Esophagus muscularis mucosa (tissue), 4 donors: ENCODE measurements around the gene TMEM94. TPM values are rescaled to one million over a fixed set of nuclear protein-coding genes. Genes with fewer than 3 reads are reported as not detected.
"Not testable (repeated sequence)": the region's sequence is repeated elsewhere in the genome, so short reads cannot be mapped to it uniquely, and the experiment has no call there.

Experiments
- DNase-seq: peaks from one replicate; pipeline ENCODE4 v3.0.0-alpha.2; 2017; ENCODE audit errors: extremely low spot score
- H3K27ac ChIP-seq, 4 donors: fragments of 200-600 bp; sonication (generic); replicated peaks in 1 of 4; 1 replicate in 3 of 4; 2 replicates in 1 of 4; pipeline ENCODE4 v1.5.1; 2016 to 2019; ENCODE audit warnings: mild to moderate bottlenecking in 1 of 4
- H3K27me3 ChIP-seq, 4 donors: fragments of 200-600 bp; sonication (generic); one replicate each; pipeline versions ENCODE4 v1.5.1 to v1.6.0; 2016 to 2019
- H3K36me3 ChIP-seq, 4 donors: fragments of 200-600 bp; sonication (generic); one replicate each; pipeline ENCODE4 v1.5.1; 2016 to 2019
- H3K4me1 ChIP-seq, 4 donors: fragments of 200-600 bp; sonication (generic); one replicate each; pipeline ENCODE4 v1.5.1; 2016 to 2019
- H3K4me3 ChIP-seq, 4 donors: fragments of 200-600 bp; sonication (generic); 1 replicate in 2 of 4; 2 replicates in 2 of 4; pipeline ENCODE4 v1.5.1; 2016 to 2019; ENCODE audit warnings: mild to moderate bottlenecking in 4 of 4, moderate library complexity in 1 of 4
- H3K9me3 ChIP-seq, 4 donors: fragments of 200-600 bp; sonication (generic); 1 replicate in 3 of 4; 2 replicates in 1 of 4; pipeline ENCODE4 v1.5.1; 2016 to 2019
- EP300 ChIP-seq: sonication (generic); formaldehyde crosslinking; IDR thresholded peaks from one replicate; pipeline ENCODE4 v1.6.1; 2017; ENCODE audit warnings: antibody characterized with exemption
- POLR2A ChIP-seq: fragments of 450-650 bp; IDR thresholded peaks from one replicate; pipeline ENCODE4 v1.6.1; 2017; ENCODE audit warnings: antibody characterized with exemption, moderate library complexity, mild to moderate bottlenecking, low read depth
- POLR2AphosphoS5 ChIP-seq, 2 donors: sonication (generic); formaldehyde crosslinking; IDR thresholded peaks; one replicate each; pipeline ENCODE4 v1.6.1; 2017; ENCODE audit warnings: antibody characterized with exemption in 2 of 2
- WGBS: methylation state at CpG from one replicate; pipeline ENCODE4 v1.1.5; 2018; 5-methylcytosine and 5-hydroxymethylcytosine counted together
- intact Hi-C: fragments of 100-400 bp; cut with DNase I; formaldehyde crosslinking; loops from one replicate; pipeline ENCODE4 v1.15.1; 2023
- total RNA-seq, 4 donors: library from RNA; depleted of rRNA; stranded (reverse); fragments of >200 nt; gene quantifications; one replicate each; pipeline versions ENCODE4 v1.1.0 to v1.2.1, GENCODE V29; 2016
- TF ChIP-seq, protein P1 (sequence below), 3 experiments: fragments of 200-600 bp in 2 of 3; fragments of 450-650 bp in 1 of 3; sonication (generic) in 2 of 3; IDR thresholded peaks; one replicate each; pipeline ENCODE4 v1.5.1; 2017 to 2019; ENCODE audit warnings: antibody characterized with exemption in 3 of 3, mild to moderate bottlenecking in 2 of 3, moderate library complexity in 1 of 3

Gene TMEM94
- total RNA-seq, 4 donors from 2014 or later, result 35.3 to 71.4 (median 46.3) TPM

DNA sequence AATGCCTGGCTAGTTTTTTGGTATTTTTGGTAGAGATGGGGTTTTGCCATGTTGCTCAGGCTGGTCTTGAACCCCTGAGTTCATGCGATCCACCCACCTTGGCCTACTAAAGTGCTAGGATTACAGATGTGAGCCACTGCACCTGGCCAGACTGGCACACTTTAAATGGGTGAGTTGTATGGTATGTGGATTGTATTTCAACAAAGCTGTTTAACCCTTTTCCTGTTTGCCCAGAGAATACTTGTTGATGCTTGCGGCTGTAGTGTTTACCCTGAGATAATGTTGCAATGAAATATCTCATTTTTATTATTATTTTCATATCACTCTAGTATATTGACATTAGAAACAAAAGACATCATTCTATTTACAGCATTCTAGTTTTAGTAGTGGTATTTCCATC lies 17.1 kb upstream of the TMEM94 start:
- H3K27ac ChIP-seq, result no peak overlapping the region
- H3K36me3 ChIP-seq, result no peaks in the 10 kb centered on the region
- intact Hi-C loops, result no loop called here
- H3K27me3 ChIP-seq, result no peaks in the 10 kb centered on the region
- TF ChIP-seq POLR2AphosphoS5 (IDR thresholded peaks at IDR 0.05) (no peak), EP300 (no peak)
- no peaks in the 10 kb centered on the region for H3K9me3 ChIP-seq
- 95% methylated on average over 2 of the region's 2 CpGs for WGBS
- no peak overlapping the region for H3K4me3 ChIP-seq
- H3K4me1 ChIP-seq, result peaks cover 18 to 37% (median 22%) of the 10 kb centered on the region in 4 donors
- DNase-seq, result no peak

DNA sequence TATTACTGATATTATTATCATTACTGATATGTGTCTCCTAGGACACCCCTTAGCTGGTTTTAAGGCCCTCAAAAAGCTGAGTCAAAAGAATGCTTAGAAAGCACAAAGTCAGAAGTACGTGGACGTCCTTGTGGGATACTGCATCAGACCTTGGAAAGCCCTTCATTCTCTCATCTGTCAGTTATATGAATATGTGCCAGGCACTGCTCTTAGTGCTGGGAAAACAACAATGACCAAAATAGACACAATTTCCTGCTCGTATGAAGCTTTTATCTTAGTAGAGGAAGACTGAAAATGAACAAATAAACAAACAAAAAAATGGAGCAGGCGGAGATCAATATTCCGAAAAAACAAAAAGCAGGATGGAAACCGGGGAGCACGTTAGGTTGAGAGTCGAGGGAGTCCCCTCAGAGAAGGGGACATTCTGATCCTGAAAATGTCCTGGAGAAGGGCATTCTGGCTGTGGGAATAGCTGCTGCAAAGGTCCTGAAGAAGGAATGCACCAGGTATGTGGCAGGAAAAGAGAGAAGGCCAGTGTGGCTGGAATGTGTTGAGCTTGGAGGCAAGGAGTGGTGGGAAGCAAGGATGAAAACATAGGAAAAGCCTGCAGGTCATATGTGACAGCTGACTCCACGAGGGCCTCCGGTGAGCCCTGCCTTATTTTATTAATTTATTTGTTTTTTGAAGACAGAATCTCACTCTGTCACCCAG lies 15.5 kb upstream of the TMEM94 start:
- no peak for DNase-seq
- Histone ChIP-seq H3K4me3 (no peak overlapping the region), H3K27me3 (no peaks in the 10 kb centered on the region), H3K36me3 (no peaks in the 10 kb centered on the region), H3K27ac (peak overlapping the region in 3 of 4 donors; percentile 6 to 90 (median 43)), H3K4me1 (peaks cover 28 to 45% (median 30%) of the 10 kb centered on the region in 4 donors), H3K9me3 (no peaks in the 10 kb centered on the region)
- intact Hi-C loops, result no loop called here
- 59% methylated on average over 10 of the region's 10 CpGs for WGBS
- TF ChIP-seq EP300 (peak; percentile 77), POLR2AphosphoS5 (IDR thresholded peaks at IDR 0.05) (no peak), POLR2A (no peak)
- TF ChIP-seq, protein P1, sequence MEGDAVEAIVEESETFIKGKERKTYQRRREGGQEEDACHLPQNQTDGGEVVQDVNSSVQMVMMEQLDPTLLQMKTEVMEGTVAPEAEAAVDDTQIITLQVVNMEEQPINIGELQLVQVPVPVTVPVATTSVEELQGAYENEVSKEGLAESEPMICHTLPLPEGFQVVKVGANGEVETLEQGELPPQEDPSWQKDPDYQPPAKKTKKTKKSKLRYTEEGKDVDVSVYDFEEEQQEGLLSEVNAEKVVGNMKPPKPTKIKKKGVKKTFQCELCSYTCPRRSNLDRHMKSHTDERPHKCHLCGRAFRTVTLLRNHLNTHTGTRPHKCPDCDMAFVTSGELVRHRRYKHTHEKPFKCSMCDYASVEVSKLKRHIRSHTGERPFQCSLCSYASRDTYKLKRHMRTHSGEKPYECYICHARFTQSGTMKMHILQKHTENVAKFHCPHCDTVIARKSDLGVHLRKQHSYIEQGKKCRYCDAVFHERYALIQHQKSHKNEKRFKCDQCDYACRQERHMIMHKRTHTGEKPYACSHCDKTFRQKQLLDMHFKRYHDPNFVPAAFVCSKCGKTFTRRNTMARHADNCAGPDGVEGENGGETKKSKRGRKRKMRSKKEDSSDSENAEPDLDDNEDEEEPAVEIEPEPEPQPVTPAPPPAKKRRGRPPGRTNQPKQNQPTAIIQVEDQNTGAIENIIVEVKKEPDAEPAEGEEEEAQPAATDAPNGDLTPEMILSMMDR (IDR thresholded peaks at IDR 0.05), result no peak

DNA sequence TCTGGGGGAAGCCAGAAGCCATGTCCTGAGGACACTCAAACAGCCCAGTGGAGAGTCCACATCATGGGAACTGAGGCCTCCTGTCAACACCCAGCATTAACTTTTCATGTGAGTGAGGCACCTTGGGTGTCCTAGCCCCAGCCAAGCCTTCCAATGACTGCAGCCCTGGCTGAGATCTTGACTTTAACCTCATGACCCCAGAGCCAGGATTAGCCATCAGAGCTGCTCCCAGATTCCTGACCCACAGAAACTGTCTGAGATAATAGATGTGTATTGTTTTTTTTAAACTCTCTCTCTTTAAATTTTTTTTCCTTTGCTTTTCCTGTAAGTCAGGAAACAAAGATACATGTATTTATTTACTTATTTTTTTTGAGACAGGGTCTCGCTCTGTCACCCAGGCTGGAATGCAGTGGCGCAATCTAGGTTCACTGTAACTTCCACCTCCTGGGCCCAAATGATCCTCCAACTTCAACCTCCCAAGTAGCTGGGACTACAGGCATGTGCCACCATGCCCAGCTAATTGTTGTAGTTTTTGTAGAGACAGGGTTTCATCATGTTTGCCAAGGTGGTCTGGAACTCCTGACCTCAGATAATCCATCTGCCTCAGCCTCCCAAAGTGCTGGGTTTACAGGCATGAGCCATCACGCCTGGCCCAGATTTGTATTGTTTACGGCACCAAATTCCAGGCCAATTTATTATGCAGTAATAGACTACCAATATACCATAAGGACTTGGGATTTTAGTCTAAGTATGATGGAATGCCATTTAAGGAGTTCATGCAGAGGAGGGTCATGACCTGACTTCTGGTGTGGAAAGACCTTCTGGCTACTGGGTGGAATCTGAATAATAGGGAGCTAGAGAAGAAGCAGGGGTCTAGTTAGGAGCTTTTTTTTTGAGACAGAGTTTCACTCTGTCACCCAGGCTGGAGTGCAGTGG lies 14.0 kb upstream of the TMEM94 start:
- Histone ChIP-seq H3K9me3 (no peaks in the 10 kb centered on the region), H3K36me3 (no peaks in the 10 kb centered on the region), H3K4me1 (peaks cover 28 to 45% (median 30%) of the 10 kb centered on the region in 4 donors), H3K27ac (peak overlapping the region; percentile 19 to 90 (median 88)), H3K4me3 (no peak overlapping the region), H3K27me3 (no peaks in the 10 kb centered on the region)
- intact Hi-C loops, result no loop called here
- 93% methylated on average over 4 of the region's 4 CpGs for WGBS
- no peak for TF ChIP-seq POLR2A
- no peak for TF ChIP-seq POLR2AphosphoS5 (IDR thresholded peaks at IDR 0.05)
- TF ChIP-seq, protein P1 (IDR thresholded peaks at IDR 0.05), result no peak
- TF ChIP-seq EP300, result no peak
- DNase-seq, result no peak

DNA sequence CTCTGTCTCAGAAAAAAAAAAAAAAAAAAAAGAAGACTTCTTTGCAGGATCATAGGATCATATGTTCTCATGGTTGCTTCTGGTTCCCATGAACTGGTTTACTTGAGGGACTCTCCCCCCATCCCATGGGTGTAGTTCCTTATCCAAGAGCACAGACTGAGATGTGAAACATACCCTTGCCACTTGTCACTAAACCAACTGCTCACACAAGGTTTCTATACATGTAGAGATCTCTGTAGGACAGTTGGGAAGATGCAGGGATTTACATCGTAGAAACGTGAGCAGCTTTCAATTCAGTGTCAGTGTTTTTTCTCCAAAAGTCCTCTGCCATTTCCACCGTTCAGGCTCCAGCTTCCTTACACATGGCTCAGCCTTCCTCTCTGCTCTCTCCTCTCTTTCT lies 11.1 kb upstream of the TMEM94 start:
- Histone ChIP-seq H3K4me1 (peaks cover 28 to 45% (median 30%) of the 10 kb centered on the region in 4 donors), H3K9me3 (no peaks in the 10 kb centered on the region), H3K4me3 (no peak overlapping the region), H3K27me3 (no peaks in the 10 kb centered on the region), H3K27ac (peak overlapping the region; percentile 72 to 90 (median 88)), H3K36me3 (no peaks in the 10 kb centered on the region)
- intact Hi-C loops, result no loop called here
- no peak for DNase-seq
- no peak for TF ChIP-seq POLR2AphosphoS5 (IDR thresholded peaks at IDR 0.05)
- WGBS, result 83% methylated on average over 3 of the region's 3 CpGs

DNA sequence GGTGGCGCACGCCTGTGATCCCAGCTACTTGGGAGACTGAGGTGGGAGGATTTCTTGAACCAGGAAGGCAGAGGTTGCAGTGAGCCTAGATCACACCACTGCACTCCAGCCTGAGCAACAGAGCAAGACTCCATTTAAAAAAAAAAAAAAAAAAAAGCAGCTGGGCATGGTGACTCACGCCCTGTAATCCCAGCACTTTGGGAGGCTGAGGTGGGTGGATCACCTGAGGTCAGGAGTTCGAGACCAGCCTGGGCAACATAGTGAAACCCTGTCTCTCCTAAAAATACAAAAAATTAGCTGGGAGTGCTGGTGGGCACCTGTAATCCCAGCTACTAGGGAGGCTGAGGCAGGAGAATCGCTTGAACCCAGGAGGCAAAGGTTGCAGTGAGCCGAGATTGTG lies 10.5 kb upstream of the TMEM94 start:
- H3K4me3 ChIP-seq, H3K27me3 ChIP-seq, H3K9me3 ChIP-seq, H3K36me3 ChIP-seq, DNase-seq, intact Hi-C loops: not testable (repeated sequence)
- WGBS, result 93% methylated on average over 6 of the region's 6 CpGs
- peaks cover 22 to 40% (median 27%) of the 10 kb centered on the region in 4 donors for H3K4me1 ChIP-seq
- peak overlapping the region in 1 of 4 donors; percentile 72 for H3K27ac ChIP-seq
